Prostate gland (tissue), 2 donors: Measurements from ENCODE around the gene ZBTB11. TPM values are rescaled to one million over a fixed set of nuclear protein-coding genes. Genes with fewer than 3 reads are reported as not detected.
A peak's percentile ranks its signal among the peaks of the same experiment; 100 is the strongest.

Experiments
- DNase-seq: peaks from one replicate; pipeline ENCODE4 v3.0.0-alpha.2; 2019; ENCODE audit warnings: low spot score
- H3K27ac ChIP-seq, 2 donors: fragments of 200-600 bp; sonication (generic); 2 replicates each; pipeline ENCODE4 v1.5.1; 2017 to 2019
- H3K27me3 ChIP-seq: fragments of 200-600 bp; sonication (generic); replicated peaks from 2 replicates; pipeline ENCODE4 v1.5.1; 2019; ENCODE audit not compliant: insufficient read depth
- H3K36me3 ChIP-seq, 2 donors: fragments of 200-600 bp; sonication (generic); 1 replicate in 1 of 2; 2 replicates in 1 of 2; pipeline versions ENCODE4 v1.5.1 to v1.8.1; 2017 to 2019
- H3K4me1 ChIP-seq: fragments of 200-600 bp; sonication (generic); replicated peaks from 2 replicates; pipeline ENCODE4 v1.5.1; 2019
- H3K4me3 ChIP-seq, 2 donors: fragments of 200-600 bp; sonication (generic); 2 replicates each; pipeline ENCODE4 v1.5.1; 2017 to 2019
- H3K9me3 ChIP-seq: fragments of 200-600 bp; sonication (generic); 2 replicates; pipeline ENCODE4 v1.5.1; 2017
- POLR2A ChIP-seq: fragments of 450-650 bp; IDR thresholded peaks from one replicate; pipeline ENCODE4 v1.6.1; 2016; ENCODE audit warnings: antibody characterized with exemption, mild to moderate bottlenecking
- POLR2AphosphoS5 ChIP-seq: sonication (generic); formaldehyde crosslinking; IDR thresholded peaks from one replicate; pipeline ENCODE4 v1.6.1; 2017; ENCODE audit warnings: antibody characterized with exemption
- WGBS: methylation state at CpG from one replicate; pipeline ENCODE4 v1.1.5; 2018; 5-methylcytosine and 5-hydroxymethylcytosine counted together
- intact Hi-C: fragments of 100-400 bp; cut with DNase I; formaldehyde crosslinking; loops from one replicate; pipeline ENCODE4 v1.14.2; 2022
- total RNA-seq, 2 donors: library from RNA; depleted of rRNA; stranded (reverse); fragments of >200 nt; gene quantifications; one replicate each; pipeline ENCODE4 v1.1.0, GENCODE V29; 2016
- TF ChIP-seq, protein P1 (sequence below), 4 experiments: fragments of 200-600 bp in 2 of 4; fragments of 450-650 bp in 2 of 4; sonication (generic) in 2 of 4; IDR thresholded peaks; 1 replicate in 3 of 4; 2 replicates in 1 of 4; pipeline ENCODE4 v1.5.1; 2016 to 2019; ENCODE audit warnings: antibody characterized with exemption in 4 of 4, mild to moderate bottlenecking in 2 of 4, moderate library complexity in 2 of 4

Gene ZBTB11
- total RNA-seq, 2 donors from 2014 or later, result 20.5 to 21.2 TPM

- no peaks in the 10 kb centered on the region for H3K27me3 ChIP-seq
- WGBS, result 51% methylated on average over 29 of the region's 29 CpGs
Measured at GRCh38 chr3:101677436-101678286, 729 bp upstream of the ZBTB11 start.

GRCh38 chr3:101676216-101676764 is 642 bp downstream of the ZBTB11 start:
- TF ChIP-seq POLR2AphosphoS5, result peak; percentile 73
- peak; percentile 82 for TF ChIP-seq POLR2A
- TF ChIP-seq, protein P1, sequence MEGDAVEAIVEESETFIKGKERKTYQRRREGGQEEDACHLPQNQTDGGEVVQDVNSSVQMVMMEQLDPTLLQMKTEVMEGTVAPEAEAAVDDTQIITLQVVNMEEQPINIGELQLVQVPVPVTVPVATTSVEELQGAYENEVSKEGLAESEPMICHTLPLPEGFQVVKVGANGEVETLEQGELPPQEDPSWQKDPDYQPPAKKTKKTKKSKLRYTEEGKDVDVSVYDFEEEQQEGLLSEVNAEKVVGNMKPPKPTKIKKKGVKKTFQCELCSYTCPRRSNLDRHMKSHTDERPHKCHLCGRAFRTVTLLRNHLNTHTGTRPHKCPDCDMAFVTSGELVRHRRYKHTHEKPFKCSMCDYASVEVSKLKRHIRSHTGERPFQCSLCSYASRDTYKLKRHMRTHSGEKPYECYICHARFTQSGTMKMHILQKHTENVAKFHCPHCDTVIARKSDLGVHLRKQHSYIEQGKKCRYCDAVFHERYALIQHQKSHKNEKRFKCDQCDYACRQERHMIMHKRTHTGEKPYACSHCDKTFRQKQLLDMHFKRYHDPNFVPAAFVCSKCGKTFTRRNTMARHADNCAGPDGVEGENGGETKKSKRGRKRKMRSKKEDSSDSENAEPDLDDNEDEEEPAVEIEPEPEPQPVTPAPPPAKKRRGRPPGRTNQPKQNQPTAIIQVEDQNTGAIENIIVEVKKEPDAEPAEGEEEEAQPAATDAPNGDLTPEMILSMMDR (IDR thresholded peaks at IDR 0.05), result peak in 2 of 4 experiments; percentile 34 to 37
- under 1% methylated on average over 42 of the region's 57 CpGs for WGBS
- Histone ChIP-seq H3K4me3 (peak overlapping the region; percentile 70 to 97), H3K27me3 (no peaks in the 10 kb centered on the region), H3K9me3 (no peaks in the 10 kb centered on the region), H3K36me3 (peaks cover 0 to 12% of the 10 kb centered on the region in 2 donors), H3K4me1 (peaks cover 9% of the 10 kb centered on the region), H3K27ac (peak overlapping the region; percentile 94 to 98)
- intact Hi-C loops, result loop anchor here (5.0 kb wide), 1 partner anchor 104 kb away; the partner anchor contains the start of gene PCNP
- DNase-seq, result peak; percentile 92

More at GRCh38 chr3:101677436-101678286, 729 bp upstream of the ZBTB11 start:
- H3K4me1 ChIP-seq, result peaks cover 9% of the 10 kb centered on the region
- peaks cover 0 to 20% of the 10 kb centered on the region in 2 donors for H3K36me3 ChIP-seq
- DNase-seq, result peak; percentile 13
- peak overlapping the region; percentile 94 to 98 for H3K27ac ChIP-seq
- peak overlapping the region; percentile 70 to 97 for H3K4me3 ChIP-seq
- TF ChIP-seq POLR2AphosphoS5, result no peak
- no peak for TF ChIP-seq POLR2A
- intact Hi-C loops, result loop anchor here (5.0 kb wide), 1 partner anchor 105 kb away; the partner anchor contains the start of gene PCNP
- no peaks in the 10 kb centered on the region for H3K9me3 ChIP-seq

- intact Hi-C loops, result loop anchor here (5.0 kb wide), 1 partner anchor 103 kb away; the partner anchor contains the start of gene PCNP
- H3K27me3 ChIP-seq, result no peaks in the 10 kb centered on the region
- H3K9me3 ChIP-seq, result no peaks in the 10 kb centered on the region
- H3K4me3 ChIP-seq, result peak overlapping the region; percentile 70 to 97
- peaks cover 0 to 9% of the 10 kb centered on the region in 2 donors for H3K36me3 ChIP-seq
- 7% methylated on average over 27 of the region's 27 CpGs for WGBS
- H3K27ac ChIP-seq, result peak overlapping the region; percentile 94 to 98
- TF ChIP-seq POLR2A (no peak), POLR2AphosphoS5 (no peak)
- TF ChIP-seq, protein P1 (IDR thresholded peaks at IDR 0.05), result no peak
- peak; percentile 17 for DNase-seq
- H3K4me1 ChIP-seq, result peaks cover 9% of the 10 kb centered on the region
Measured at GRCh38 chr3:101675709-101676215, 1.2 kb downstream of the ZBTB11 start.

DNA sequence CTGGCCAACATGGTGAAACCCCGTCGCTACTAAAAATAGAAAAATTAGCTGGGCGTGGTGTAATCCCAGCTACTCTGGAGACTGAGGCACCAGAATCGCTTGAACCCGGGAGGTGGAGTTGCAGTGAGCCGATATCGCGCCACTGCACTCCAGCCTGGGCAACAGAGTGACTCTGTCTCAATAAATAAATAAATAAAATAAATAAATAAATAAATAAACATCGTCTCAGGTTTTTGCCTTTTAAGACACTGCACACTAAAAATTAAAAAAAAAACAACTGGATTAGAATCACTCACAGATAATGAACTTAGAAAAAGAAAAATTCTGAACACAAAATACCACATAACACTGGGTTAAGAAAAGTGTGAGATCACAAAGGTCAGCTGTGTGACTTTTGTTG is 2.4 kb downstream of the ZBTB11 start:
- TF ChIP-seq, protein P1 (IDR thresholded peaks at IDR 0.05), result no peak
- TF ChIP-seq POLR2AphosphoS5 (no peak), POLR2A (no peak)
- 94% methylated on average over 9 of the region's 9 CpGs for WGBS
- Histone ChIP-seq H3K36me3 (no peaks in the 10 kb centered on the region), H3K27ac (no peak overlapping the region), H3K4me3 (no peak overlapping the region), H3K4me1 (peaks cover 9% of the 10 kb centered on the region), H3K27me3 (no peaks in the 10 kb centered on the region), H3K9me3 (no peaks in the 10 kb centered on the region)
- intact Hi-C loops, result no loop called here
- no peak for DNase-seq

GRCh38 chr3:101673953-101674352 is 3.0 kb downstream of the ZBTB11 start:
- WGBS, result 90% methylated on average over 13 of the region's 13 CpGs
- no peaks in the 10 kb centered on the region for H3K36me3 ChIP-seq
- H3K4me1 ChIP-seq, result peaks cover 9% of the 10 kb centered on the region
- H3K4me3 ChIP-seq, result no peak overlapping the region
- H3K27ac ChIP-seq, result no peak overlapping the region
- H3K27me3 ChIP-seq, result no peaks in the 10 kb centered on the region
- intact Hi-C loops, result no loop called here
- DNase-seq, result no peak
- no peaks in the 10 kb centered on the region for H3K9me3 ChIP-seq
- no peak for TF ChIP-seq POLR2A
- TF ChIP-seq, protein P1 (IDR thresholded peaks at IDR 0.05), result no peak
- TF ChIP-seq POLR2AphosphoS5, result no peak
